ENCODE results near the gene WDR36.
A peak's percentile ranks its signal among the peaks of the same experiment; 100 is the strongest.
"Not testable (repeated sequence)": the region's sequence is repeated elsewhere in the genome, so short reads cannot be mapped to it uniquely, and the experiment has no call there.

WDR36 gene

DNA sequence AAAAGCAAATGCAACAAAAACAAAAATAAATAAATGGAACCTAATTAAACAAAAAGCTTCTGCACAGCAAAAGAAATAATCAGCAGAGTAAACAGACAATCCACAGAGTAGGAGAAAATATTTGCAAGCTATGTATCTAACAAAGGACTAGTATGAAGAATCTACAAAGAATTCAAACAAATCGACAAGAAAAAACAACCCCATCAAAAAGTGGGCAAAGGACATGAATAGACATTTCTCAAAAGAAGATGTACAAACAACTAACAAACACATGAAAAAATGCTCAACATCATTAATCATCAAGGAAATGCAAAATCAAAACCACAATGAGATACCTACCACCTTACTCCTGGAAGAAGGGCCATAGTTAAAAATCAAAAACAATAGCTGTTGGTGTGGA, 49.3 kb downstream of the WDR36 start:
- DNase-seq: not testable (repeated sequence)

DNA sequence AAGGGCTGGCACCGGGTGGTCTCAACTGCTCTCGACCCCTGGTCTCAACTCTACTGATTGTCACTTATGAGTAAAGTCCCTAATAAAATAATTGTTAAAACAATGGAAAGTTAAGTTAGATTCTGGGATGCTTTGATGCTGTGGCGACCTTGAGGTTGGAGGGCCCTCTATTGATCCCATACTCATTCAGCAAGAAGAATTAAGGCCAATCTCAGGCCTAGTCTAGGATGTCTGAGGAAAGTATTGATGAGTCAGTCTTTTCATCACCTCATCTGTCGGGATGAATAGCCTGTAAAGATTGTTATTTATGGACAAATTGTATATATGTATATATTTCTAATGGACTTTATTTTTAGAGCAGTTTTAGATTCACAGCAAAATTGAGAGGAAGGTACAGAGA, 50.8 kb downstream of the WDR36 start:
- no peak for DNase-seq

DNA sequence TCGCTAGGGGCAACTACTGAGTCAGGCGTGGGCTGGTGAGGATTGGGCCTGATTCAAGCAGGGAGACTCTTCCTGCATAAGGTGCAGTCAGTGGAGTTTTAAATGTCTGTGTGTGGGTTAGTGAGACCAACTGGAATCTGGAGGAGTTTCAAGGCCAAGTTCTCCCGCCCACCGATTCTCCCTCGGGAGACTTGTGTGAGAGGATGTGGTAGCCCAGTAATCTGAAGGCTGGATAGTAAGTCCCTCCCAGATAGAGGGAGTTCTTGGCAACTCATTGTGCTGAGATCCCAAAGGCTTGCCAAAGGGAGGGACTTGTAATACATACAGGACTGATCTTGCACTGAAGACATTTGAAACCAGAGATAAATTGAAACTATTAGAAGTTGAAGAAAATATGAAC, 51.8 kb downstream of the WDR36 start:
- no peak for DNase-seq

DNA sequence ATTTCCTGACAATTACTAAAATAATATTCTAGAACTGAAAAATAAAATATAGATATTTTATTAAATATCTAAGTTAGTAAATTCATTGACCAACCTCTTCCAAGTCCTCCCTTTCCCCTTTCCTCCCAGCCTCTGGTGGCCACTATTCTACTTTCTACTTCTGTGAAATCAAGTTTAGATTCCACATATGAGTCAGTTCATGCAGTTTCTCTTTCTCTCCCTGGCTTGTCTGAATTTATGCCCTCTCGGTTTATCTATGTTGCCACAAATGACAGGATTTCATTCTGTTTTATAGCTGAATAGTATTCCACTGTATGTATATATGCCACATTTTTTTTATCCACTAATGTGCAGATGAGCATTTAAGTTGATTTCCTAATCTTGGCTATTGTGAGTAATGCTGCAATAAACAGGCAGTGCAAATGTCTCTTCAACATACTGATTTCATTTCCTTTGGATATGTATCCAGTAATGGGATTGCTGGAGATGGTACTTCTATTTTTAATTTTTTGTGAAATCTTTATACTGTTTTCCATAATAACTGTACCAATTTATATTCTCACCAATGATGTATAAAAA, 52.3 kb downstream of the WDR36 start:
- DNase-seq: no peak

DNA sequence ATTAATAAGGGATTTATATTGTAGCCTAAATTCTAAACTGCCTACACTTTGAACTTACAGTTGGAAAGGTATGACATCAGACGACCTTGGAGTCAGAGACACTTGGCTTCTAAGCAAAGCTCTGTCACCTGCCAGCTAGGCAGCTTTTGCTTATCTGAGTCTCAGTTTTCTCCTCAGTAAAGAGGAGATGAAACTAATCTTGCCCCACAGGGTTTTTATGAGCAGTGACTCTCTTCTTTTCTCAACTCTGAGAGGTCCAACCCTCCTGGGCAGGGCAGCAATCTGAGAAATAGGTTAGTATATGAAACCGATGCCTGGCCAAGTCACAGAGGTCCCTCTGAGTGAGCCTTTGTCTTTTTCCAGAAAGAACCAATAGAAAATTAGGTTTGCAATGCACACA, 53.9 kb downstream of the WDR36 start:
- DNase-seq: no peak

DNA sequence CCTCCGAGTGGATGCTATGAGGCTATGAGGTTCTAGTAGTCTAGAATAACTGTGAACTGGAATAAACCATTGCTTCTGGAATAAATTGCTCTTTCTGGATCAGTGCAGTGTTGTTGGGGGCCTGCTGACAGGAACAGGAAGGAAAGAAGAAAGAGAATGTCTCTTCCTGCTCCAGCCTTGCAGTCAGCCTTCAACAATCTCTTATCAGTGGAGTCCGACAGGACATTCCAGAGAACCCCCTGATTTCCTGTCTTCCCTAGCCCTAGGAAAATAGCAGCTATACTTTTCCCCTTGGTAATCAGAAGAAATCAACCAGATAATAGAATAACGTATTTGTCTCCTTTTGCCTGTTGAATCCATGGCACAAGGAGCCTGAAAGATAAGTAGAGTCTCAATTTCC, 55.4 kb downstream of the WDR36 start:
- DNase-seq: no peak

DNA sequence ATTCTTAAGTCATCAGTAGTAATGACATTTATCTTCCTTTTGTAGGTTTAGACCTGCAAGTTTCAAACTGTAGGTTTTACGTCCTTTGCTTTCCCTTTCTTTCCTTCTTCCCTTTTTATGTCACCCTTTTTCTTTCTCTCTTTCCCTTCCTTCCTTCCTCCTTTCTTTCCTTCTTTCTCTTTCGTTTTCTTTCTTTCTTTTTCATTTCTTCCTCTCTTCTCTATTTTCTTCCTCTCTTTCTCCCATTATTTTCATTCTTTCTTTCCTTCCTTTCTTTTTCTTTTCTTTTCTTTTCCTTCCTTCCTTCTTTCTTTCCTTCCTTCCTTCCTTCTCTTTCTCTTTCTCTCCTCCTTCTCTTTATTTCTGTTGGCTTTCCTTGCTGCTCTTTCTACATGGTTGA, 59.9 kb downstream of the WDR36 start:
- no peak for DNase-seq

DNA sequence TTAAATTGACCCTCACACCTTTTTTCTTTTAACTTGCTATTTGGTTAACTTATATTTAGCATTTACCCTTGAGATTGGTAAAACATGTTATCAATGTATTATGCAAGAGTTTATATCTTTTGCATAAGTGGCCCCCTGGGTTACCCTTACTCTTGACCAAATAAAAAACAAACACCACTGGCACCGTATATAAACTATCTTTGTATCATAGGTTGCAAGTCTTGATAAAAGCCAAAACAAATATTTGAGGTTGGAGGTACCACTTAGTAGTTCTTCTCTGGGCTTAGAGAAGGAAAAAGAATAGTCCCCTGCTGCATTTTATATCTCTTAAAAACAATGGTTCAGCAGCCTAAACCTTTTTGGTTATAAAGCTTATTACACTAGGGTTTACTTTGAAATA, 61.3 kb downstream of the WDR36 start:
- DNase-seq: no peak

DNA sequence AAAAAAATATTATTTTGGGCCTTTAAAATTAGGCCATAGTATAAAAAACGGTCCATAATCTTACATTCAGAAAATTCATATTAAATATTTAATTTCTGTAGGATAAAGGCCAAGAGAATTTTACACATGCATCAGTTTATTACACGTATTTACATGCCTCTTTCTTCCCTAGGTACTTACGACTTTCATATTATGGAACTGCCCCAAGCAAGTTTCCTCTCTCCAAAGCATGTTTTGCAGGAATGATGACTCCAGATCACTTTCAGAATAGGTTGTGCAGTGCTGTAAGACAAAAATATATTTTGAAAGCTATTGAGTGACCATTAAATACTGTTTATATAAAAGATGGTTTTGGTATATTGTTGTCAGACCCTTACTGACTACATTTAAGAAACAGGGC, 61.8 kb downstream of the WDR36 start:
- DNase-seq: no peak

DNA sequence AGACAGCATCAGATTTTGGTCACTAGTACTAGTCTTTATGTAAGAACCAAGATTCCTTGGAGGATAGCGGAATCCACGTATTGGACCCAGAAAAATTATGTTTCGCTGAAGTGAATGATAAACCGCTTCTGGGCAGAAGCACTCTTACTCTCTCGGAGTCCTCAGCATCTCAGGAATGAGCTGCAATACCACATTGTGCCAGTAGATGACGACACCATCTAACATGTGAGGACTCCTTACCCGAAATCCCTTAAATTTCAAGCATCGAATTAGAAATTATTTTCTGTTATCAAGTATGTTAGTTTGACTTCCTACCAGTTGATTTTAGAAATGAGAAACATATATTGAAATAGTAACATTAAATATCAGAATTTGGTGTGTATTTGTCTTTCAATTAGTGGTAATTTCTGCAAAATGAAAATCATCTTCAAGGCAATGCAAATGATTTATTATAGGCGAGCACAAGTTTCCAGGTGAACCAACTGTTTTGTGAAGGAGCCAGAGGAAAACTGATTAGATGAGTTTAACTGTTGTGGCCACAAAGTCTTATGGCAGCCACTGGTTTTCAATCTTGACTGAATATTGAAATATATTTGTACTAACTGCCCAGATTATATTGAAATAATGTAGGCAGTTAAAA, 66.1 kb downstream of the WDR36 start:
- DNase-seq: peak; percentile 87

DNA sequence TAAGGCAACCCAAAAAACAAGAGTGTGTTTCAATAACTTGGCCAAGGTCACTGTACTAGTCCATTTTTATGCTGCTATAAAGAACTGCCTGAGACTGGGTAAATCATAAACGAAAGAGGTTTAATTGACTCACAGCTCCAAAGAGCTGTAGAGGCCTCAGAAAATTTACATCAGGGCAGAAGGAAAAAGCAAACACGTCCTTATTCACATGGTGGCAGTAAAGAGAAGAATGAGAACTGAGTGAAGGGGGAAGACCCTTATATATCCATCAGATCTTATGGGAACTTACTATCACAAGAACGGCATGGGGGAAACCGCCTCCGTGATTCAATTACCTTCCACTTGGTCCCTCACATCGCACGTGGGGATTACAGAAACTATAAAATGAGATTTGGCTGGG, 67.7 kb downstream of the WDR36 start:
- DNase-seq: no peak

DNA sequence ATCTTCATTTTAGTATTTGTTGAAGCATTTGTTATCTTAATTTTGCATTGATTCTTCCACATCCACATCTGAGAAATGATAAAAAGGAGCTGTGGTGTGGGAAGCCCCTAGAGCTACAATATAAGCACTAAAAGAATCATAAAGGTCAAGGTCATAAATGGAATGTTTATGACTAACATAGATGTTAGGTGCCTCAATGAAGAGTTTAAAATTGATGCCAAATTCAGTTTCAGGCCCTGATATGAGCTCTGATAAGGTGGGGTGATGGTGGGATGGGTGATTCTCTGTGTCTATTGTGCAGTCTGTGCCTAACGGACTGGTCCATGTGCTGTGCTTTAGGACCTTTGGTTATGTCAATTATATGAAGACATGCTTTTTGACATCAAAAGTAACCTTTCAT, 70.9 kb downstream of the WDR36 start:
- DNase-seq: no peak

DNA sequence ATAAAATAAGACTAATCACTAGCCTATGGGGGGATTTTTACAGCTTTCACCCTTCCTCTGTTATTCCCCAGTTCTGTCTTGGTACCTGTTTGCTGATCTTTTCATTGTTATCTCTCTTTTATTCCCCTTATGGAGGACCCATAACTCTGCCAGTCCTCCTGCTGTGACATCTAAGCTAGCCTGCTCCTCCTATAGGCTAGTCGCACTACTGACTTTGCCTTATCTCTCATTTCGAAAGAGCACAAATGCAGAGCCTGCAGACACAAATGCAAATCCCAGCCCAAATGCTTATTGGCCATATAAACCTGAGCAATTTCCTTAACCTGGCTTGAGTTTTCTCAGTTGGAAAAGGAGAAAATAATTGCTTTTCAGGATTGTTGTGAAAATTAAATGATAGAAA, 72.9 kb downstream of the WDR36 start:
- DNase-seq: no peak

DNA sequence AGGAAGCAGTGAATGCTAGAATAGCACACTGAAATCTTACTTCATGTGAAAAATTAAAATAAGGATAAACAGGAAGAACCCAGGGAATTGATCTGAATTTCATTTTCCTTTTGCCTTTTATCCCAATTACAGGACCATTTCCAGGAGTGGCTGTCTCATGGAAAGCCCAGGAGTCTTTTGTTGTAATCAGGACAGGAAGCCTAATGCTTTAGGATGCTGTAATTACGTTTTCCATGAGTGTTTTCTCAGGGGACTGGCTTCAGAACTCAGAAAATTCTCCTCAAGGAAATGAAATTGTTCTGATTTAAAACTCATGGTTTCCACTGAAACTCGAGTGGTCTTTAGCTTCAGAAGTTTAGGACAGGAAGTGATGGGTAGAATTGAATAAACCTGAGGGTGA, 75.4 kb downstream of the WDR36 start:
- no peak for DNase-seq

DNA sequence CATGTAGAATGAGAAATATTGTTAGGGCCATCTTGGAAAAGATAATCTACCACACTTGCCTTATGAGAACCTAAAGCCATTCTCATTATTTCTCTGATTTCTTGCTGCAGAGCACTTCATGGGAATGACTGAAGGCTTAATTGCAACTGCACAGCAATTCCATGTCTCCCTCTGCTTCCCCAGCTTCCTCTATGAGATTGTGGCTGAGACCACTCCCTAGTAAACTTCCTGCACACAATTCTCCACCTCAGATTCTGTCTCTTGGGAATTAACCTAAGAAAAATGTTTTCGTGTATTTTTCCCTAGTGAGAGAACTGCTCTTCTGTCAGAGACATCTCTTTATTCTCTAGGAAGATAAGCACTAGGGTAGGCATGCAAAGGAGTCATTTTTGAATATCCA, 76.5 kb downstream of the WDR36 start:
- no peak for DNase-seq

DNA sequence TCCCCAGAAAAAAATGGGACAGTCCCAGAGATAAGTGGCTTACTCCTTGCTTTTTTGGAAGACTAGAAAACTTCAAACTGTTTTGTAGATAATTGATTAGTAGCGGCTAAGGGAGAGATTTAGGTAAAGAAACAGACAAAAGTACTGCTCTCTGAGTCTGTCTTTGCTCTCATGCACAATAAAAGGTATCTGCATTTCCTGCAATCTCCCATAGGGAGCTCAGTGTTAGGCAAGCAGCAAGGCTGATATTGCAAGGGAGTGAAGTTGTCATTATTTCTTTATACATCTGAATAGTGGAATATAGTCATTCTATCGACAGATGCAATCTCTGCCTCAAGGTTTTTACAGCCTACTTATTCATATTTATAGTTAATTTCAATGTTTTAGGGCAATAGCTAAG, 77.1 kb downstream of the WDR36 start:
- no peak for DNase-seq

DNA sequence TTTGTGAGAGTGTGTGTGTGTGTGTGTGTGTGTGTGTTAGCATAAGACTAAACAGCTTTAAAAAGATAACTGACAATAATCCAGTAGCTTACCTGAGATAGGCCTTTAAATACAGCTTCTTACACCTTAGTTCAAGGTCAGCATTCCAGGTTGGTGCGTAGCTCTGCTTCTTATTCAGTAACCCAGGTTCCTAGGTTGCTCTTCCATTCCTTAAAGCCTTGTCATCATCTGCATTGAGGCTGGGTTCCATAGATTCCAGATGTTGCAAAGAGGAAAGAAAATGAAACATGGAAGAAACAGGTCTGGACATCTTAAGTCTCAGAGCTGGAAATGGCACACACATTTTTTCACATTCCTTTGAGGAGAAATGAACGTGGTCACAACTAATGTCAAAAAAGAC, 78.1 kb downstream of the WDR36 start:
- no peak for DNase-seq

DNA sequence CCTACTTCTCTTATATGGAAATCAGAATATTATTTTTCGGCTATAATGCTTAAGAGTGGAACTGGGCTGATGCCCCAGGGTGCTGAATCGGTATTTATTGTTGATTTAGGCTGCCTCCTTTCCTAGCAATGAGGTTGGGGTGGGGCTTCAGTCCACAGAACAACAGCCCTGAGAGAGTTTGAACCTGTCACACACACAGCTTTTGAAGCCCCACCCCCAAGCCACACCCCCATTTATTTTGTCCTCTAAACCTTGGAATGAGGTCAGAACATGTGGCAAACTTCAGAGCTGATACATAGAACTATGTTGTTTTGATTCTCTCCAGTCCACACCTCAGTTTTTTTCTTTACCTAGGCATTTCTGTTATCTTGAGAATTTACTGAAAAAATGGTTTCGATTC, 80.4 kb downstream of the WDR36 start:
- DNase-seq: peak; percentile 9

DNA sequence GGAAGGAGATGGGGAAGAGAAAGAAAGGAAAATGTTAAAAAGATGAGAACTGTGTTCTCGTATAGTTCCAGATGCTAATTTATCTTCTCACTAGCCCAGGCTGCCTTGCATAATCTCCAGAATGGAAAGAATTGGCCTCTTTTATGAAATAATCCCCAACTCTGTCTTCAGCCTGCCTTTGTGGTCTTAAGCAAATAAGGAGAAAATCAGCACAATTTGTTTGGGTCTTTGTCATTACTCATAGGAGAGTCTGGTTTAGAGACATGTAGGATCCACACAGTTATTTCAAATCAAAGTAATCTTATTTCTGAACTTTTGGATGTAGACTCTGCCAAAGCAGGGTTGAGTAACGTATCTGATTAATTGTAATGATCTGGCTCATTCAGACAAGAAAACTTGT, 81.3 kb downstream of the WDR36 start:
- DNase-seq: no peak

All from stimulated activated CD4-positive, alpha-beta T cell treated with anti-CD3 and anti-CD28 coated beads, Interleukin-15, amount 100 ng/mL, for 24 hours (primary cell).